Erythroblast (primary cell): Measurements from ENCODE around the gene C5.

Source experiments
- GATA1 ChIP-seq: IDR thresholded peaks from 2 replicates; pipeline ENCODE4 v1.6.1; 2011; ENCODE audit warnings: low read depth, mild to moderate bottlenecking, control low read depth, low read length, moderate library complexity
- POLR2A ChIP-seq: IDR thresholded peaks from 2 replicates; pipeline ENCODE4 v1.6.1; 2011; ENCODE audit warnings: mild to moderate bottlenecking, low read length

DNA sequence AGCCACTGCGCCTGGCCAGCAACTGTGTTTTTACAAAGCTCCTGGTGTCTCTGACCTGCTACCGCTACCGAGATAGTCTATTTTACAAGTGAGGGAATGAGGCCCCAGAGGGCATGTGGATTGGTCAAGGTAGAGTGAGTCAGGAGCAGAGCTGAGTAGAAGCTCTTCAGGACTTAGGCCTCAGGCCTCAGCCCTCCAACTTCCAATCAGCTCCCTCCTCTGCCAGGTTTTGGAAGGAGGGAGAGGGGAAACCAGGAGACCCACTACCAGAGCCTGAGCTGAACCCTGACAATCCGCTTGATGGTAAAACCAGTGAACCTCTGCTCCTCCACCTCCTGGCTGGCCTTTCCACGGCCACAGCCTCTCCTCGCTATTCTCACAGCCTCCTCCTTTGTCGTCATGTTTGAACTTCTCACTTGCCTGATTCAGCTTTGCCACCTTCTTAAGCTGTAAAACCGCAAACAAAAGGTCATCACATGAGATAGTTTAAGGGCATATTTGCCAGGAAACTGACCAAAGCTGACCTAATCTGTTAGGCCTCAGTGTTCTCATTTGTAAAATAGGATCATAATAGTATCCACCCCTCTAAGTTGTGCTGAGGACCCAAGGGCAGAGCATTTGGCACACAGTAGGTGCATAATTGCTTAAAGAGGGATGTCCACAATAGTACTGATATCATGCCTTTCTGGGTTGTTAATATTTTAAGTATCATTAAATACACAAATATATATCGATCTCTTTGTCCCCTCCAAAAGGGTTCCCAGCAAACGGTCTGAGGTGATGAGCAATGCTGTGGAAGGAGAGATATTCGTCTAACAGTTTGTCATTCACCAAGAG, 125.2 kb downstream of the C5 start:
- no peak for TF ChIP-seq POLR2A
- TF ChIP-seq GATA1: no peak
